Epidermal melanocyte (primary cell): ENCODE results near the gene SCGB1D4.
A peak's percentile ranks its signal among the peaks of the same experiment; 100 is the strongest.
"Not testable (repeated sequence)": the region's sequence is repeated elsewhere in the genome, so short reads cannot be mapped to it uniquely, and the experiment has no call there.

Experiments used
- DNase-seq: peaks from one replicate; pipeline ENCODE4 v3.0.0; 2011; ENCODE audit warnings: low spot score; ENCODE audit not compliant: insufficient read length

Gene SCGB1D4

GRCh38 chr11:62298975-62299374, at the start of gene SCGB1D4:
Gene SCGB1D4, minus strand, starts transcription at chr11:62299075. Its CDS starts 65 bp downstream, at chr11:62299010.
- DNase-seq: no peak

- no peak for DNase-seq
Observed at GRCh38 chr11:62345861-62346260, 47.0 kb upstream of the SCGB1D4 start.

- DNase-seq: no peak
Observed at GRCh38 chr11:62344210-62344609, 45.3 kb upstream of the SCGB1D4 start.

- DNase-seq: not testable (repeated sequence)
Observed at GRCh38 chr11:62343646-62344190, 44.8 kb upstream of the SCGB1D4 start.

- DNase-seq: no peak
Observed at GRCh38 chr11:62341588-62341987, 42.7 kb upstream of the SCGB1D4 start.

- DNase-seq: no peak
Observed at GRCh38 chr11:62340269-62340901, 41.5 kb upstream of the SCGB1D4 start.

- DNase-seq: no peak
Observed at GRCh38 chr11:62338218-62338617, 39.3 kb upstream of the SCGB1D4 start.

GRCh38 chr11:62337303-62338181, 38.7 kb upstream of the SCGB1D4 start, which contains the start of gene ASRGL1:
Gene ASRGL1, plus strand, starts transcription at chr11:62337448. Its CDS starts 530 bp downstream, at chr11:62337978.
- peak; percentile 36 for DNase-seq

GRCh38 chr11:62336949-62337302, 38.1 kb upstream of the SCGB1D4 start:
- not testable (repeated sequence) for DNase-seq

- DNase-seq: no peak
Observed at GRCh38 chr11:62333768-62334167, 34.9 kb upstream of the SCGB1D4 start.

- not testable (repeated sequence) for DNase-seq
Observed at GRCh38 chr11:62331264-62331663, 32.4 kb upstream of the SCGB1D4 start.

- not testable (repeated sequence) for DNase-seq
Observed at GRCh38 chr11:62327541-62327940, 28.7 kb upstream of the SCGB1D4 start.

- not testable (repeated sequence) for DNase-seq
Observed at GRCh38 chr11:62326719-62327118, 27.8 kb upstream of the SCGB1D4 start.

- DNase-seq: not testable (repeated sequence)
Observed at GRCh38 chr11:62325781-62326180, 26.9 kb upstream of the SCGB1D4 start.

- DNase-seq: no peak
Observed at GRCh38 chr11:62324731-62325556, 26.1 kb upstream of the SCGB1D4 start.

- DNase-seq: no peak
Observed at GRCh38 chr11:62322524-62322923, 23.6 kb upstream of the SCGB1D4 start.

- DNase-seq: no peak
Observed at GRCh38 chr11:62315431-62315830, 16.6 kb upstream of the SCGB1D4 start.

GRCh38 chr11:62309991-62310390, 11.1 kb upstream of the SCGB1D4 start:
- no peak for DNase-seq

GRCh38 chr11:62307950-62308349, 9.1 kb upstream of the SCGB1D4 start:
- no peak for DNase-seq

GRCh38 chr11:62306227-62306626, 7.4 kb upstream of the SCGB1D4 start:
- no peak for DNase-seq

- DNase-seq: no peak
Observed at GRCh38 chr11:62295504-62295903, 3.4 kb downstream of the SCGB1D4 start.
